Right atrium auricular region (tissue), 2 donors: ENCODE measurements around the gene GMEB2. TPM values are rescaled to one million over a fixed set of nuclear protein-coding genes. Genes with fewer than 3 reads are reported as not detected.

Experiments used
- DNase-seq: peaks from one replicate; pipeline ENCODE4 v3.0.0-alpha.2; 2019; ENCODE audit warnings: low spot score
- H3K27ac ChIP-seq, 2 donors: fragments of 200-600 bp; sonication (generic); 1 replicate in 1 of 2; 2 replicates in 1 of 2; pipeline ENCODE4 v1.5.1; 2016 to 2019
- H3K27me3 ChIP-seq, 2 donors: fragments of 200-600 bp; sonication (generic); one replicate each; pipeline versions ENCODE4 v1.5.1 to v1.6.0; 2017 to 2019
- H3K36me3 ChIP-seq: fragments of 200-600 bp; sonication (generic); one replicate; pipeline ENCODE4 v1.5.1; 2016
- H3K4me1 ChIP-seq, 2 donors: fragments of 200-600 bp; sonication (generic); one replicate each; pipeline versions ENCODE4 v1.5.1 to v1.6.0; 2017 to 2019
- H3K4me3 ChIP-seq, 2 donors: fragments of 200-600 bp; sonication (generic); 1 replicate in 1 of 2; 2 replicates in 1 of 2; pipeline ENCODE4 v1.5.1; 2017 to 2019; ENCODE audit warnings: mild to moderate bottlenecking in 1 of 2, moderate library complexity in 1 of 2
- H3K9me3 ChIP-seq, 2 donors: fragments of 200-600 bp; sonication (generic); one replicate each; pipeline ENCODE4 v1.5.1; 2019
- total RNA-seq, 2 donors: library from RNA; depleted of rRNA; stranded (reverse); fragments of >200 nt; gene quantifications; one replicate each; pipeline ENCODE4 v1.1.0, GENCODE V29; 2016
- TF ChIP-seq, protein P1 (sequence below), 2 donors: fragments of 200-600 bp; sonication (generic); IDR thresholded peaks; one replicate each; pipeline ENCODE4 v1.5.1; 2019; ENCODE audit warnings: antibody characterized with exemption in 2 of 2

The GMEB2 gene
- total RNA-seq, 2 donors from 2014 or later, result 5.8 to 9.4 TPM

DNA sequence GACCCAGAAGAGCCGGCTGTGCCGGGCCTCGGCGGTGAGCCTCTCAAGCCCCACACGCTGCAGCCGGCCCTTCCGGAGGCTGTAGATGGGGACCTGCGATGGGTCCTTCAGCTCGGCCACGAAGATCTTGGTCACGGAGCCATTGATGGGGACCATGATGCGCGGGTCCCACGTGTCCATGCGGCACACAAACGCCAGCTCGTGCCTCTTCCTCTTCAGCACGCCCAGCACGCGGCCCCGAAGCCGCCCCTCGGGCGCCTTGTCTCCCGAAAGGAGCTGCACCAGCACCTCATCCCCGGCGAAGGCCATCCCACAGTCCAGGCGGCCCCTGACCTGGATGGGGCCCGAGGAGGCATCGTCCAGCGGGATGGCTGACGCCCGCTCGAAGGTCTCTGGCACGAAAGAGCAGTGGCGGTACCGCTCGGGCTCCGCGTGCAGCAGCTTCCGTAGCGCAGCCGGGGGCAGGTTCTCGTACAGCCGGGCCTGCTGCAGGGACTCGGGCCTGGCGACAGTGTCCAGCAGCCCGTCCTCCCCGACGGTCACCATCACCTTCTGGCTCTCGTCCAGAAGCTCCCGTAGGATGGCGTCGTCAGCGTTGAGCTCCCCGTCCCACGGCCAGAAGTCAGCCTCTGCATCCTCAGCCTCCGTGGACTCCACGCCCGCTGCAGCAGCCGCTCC, 61.7 kb downstream of the GMEB2 start:
- H3K4me3 ChIP-seq, result no peak overlapping the region
- no peak for DNase-seq
- H3K4me1 ChIP-seq, result no peaks in the 10 kb centered on the region
- no peak overlapping the region for H3K27ac ChIP-seq
- H3K36me3 ChIP-seq, result peaks cover 57% of the 10 kb centered on the region
- H3K9me3 ChIP-seq, result no peaks in the 10 kb centered on the region
- TF ChIP-seq, protein P1, sequence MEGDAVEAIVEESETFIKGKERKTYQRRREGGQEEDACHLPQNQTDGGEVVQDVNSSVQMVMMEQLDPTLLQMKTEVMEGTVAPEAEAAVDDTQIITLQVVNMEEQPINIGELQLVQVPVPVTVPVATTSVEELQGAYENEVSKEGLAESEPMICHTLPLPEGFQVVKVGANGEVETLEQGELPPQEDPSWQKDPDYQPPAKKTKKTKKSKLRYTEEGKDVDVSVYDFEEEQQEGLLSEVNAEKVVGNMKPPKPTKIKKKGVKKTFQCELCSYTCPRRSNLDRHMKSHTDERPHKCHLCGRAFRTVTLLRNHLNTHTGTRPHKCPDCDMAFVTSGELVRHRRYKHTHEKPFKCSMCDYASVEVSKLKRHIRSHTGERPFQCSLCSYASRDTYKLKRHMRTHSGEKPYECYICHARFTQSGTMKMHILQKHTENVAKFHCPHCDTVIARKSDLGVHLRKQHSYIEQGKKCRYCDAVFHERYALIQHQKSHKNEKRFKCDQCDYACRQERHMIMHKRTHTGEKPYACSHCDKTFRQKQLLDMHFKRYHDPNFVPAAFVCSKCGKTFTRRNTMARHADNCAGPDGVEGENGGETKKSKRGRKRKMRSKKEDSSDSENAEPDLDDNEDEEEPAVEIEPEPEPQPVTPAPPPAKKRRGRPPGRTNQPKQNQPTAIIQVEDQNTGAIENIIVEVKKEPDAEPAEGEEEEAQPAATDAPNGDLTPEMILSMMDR (IDR thresholded peaks at IDR 0.05), result no peak
- H3K27me3 ChIP-seq, result no peaks in the 10 kb centered on the region

DNA sequence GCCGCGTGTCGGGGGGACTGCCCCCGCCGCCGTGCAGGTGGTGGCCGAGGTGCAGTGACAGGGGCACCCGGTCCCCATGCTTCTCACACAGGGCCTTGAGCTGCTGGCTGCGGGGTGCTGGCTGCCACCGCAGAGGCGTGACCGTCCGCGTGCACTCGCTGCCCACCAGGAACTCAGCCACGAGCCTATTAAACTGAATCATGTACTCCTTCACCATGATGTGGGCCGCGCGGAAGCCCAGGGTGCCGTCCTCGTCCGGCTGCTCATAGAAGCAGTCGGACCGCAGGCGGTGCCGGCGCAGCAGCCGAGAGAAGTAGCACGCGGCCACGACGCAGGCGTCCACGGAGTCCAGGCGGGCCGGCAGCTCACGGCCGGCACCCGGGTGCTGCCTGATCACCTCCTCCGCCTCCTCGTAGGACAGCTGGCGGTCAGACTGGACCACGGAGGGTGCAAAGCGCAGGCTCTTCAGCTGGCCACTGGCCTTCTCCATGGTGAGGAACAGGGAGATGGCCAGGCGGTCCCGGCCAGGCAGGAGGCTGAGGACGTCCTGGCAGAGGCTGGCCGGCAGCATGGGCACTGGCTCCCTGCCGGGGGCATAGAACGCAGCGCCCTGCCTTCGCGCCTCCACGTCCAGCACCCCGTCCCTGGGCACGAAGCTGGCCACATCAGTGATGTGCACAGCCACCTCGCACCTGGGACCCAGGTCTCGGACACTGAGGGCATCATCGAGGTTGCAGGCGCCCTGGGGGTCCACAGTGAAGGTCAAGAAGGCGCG, 62.7 kb downstream of the GMEB2 start:
- H3K4me1 ChIP-seq, result no peaks in the 10 kb centered on the region
- H3K27ac ChIP-seq, result no peak overlapping the region
- DNase-seq, result no peak
- H3K36me3 ChIP-seq, result peaks cover 62% of the 10 kb centered on the region
- TF ChIP-seq, protein P1 (IDR thresholded peaks at IDR 0.05), result no peak
- H3K9me3 ChIP-seq, result no peaks in the 10 kb centered on the region
- no peaks in the 10 kb centered on the region for H3K27me3 ChIP-seq
- no peak overlapping the region for H3K4me3 ChIP-seq

DNA sequence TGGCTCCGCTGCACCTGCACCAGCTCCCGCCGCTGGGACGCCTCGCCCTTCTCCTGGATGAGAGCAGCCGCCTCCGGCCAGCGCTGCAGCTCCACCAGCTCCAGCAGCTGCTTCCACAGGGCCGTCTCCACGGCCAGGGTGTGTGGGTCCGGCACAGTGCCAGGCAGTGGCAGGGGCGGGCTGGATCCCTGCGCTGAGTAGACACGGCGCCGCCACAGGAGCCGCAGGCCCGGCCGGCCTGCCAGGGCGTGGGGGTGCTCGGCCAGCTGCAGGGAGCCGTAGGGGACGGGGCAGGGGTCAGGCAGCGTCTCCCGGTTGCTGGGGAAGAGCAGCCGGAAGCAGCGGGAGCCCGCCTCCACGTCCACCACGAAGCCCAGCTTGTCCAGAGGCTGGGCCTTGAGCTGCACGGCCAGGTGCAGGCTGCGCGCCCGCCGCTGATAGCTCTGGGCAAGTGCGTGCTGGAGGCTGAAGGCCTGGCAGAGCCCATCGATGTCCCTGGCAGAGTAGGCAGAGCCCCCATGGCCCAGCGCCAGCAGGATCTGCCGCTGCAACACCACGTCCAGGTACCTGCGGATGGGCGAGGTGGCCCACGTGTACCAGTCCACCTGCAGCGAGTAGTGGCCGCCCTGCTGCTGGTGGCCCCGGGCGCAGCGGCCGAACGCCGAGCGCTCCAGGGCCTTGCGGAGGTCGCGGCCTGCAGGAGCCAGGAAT, 63.5 kb downstream of the GMEB2 start:
- Histone ChIP-seq H3K36me3 (peaks cover 66% of the 10 kb centered on the region), H3K27ac (no peak overlapping the region), H3K9me3 (no peaks in the 10 kb centered on the region), H3K4me1 (no peaks in the 10 kb centered on the region), H3K27me3 (no peaks in the 10 kb centered on the region), H3K4me3 (no peak overlapping the region)
- DNase-seq, result no peak
- TF ChIP-seq, protein P1 (IDR thresholded peaks at IDR 0.05), result no peak

DNA sequence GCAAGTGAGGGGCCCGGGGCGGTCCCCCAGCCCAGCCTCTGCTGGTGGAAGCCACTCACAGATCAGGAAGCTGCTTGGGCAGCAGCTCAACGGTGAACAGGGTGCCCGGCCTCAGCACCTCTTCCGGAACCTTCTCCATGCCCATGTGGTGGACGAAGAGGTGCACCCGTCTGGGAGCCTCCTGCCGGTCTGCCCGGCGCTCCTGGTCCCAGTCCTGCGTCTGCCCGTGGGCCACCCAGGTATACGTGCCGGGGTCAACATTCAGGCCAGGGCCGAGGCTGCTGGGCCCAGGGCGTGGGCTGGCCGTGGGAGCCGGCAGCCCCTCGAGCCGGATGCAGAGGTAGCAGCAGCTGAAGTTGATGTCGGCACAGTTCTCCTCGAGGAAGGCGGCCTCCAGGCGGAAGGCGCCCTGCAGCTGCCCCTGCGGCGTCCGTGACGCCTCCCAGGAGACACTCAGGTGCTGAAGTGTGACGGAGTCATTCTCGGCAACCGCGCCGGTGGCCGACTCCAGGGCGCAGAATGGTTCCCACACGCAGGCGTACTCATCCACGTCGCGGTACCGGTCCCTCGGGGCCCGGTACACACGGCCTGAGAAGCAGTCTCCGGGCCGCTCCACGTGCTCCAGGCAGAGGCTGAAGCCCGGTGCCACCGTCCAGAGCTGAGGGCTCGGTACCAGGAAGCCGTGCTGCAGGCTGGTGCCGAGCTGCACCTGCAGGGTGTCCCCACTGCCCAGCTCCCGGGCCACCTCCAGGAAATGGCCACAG, 64.3 kb downstream of the GMEB2 start:
- no peak overlapping the region for H3K4me3 ChIP-seq
- H3K27me3 ChIP-seq, result no peaks in the 10 kb centered on the region
- no peaks in the 10 kb centered on the region for H3K4me1 ChIP-seq
- no peak overlapping the region for H3K27ac ChIP-seq
- TF ChIP-seq, protein P1 (IDR thresholded peaks at IDR 0.05), result no peak
- H3K9me3 ChIP-seq, result no peaks in the 10 kb centered on the region
- H3K36me3 ChIP-seq, result peaks cover 66% of the 10 kb centered on the region
- DNase-seq, result no peak

DNA sequence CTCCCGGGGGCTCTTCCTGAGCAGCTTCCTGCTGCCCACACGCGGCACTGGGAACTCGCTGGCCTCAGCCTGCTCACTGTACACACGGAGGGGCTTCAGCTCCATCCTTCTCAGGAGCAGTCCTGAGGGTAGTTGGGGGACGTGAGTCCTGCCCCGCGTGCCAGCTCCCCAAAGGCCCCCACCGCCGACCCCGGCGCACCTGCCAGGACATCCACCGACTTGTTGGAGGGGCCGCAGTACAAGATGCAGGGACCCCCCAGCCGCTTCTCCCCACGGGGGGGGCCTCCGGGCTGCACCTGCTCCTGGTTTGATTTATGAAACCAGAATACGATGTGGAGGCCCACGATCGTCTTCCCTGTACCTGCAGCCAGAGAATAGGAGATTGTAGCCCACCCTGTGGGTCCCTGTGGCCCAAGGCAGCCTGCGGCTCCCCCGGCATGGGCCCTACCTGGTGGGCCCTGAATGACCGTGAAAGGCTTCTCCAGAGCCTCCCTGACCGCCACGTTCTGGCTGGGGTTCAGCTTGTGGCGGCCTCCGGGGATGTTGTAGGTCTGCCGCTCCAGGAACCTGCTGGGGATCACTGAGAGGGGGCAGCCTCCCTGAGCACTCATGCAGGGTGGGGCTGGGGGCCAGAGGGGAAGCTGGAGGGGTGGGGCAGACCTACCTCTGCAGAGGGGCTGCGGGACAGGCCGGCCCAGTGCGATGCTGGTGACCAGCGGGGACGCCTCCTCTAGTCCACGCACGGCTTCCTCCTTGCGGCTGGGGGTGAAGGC, 65.1 kb downstream of the GMEB2 start:
- no peaks in the 10 kb centered on the region for H3K4me1 ChIP-seq
- H3K36me3 ChIP-seq, result peaks cover 66% of the 10 kb centered on the region
- H3K4me3 ChIP-seq, result no peak overlapping the region
- DNase-seq, result no peak
- H3K9me3 ChIP-seq, result no peaks in the 10 kb centered on the region
- no peak overlapping the region for H3K27ac ChIP-seq
- TF ChIP-seq, protein P1 (IDR thresholded peaks at IDR 0.05), result no peak
- no peaks in the 10 kb centered on the region for H3K27me3 ChIP-seq
